ENCODE data around the gene E2F3.
A peak's percentile ranks its signal among the peaks of the same experiment; 100 is the strongest.

E2F3 gene

GRCh38 chr6:20416567-20417345, 15.1 kb downstream of the E2F3 start:
- no peak for TF ChIP-seq ZFX (IDR thresholded peaks at IDR 0.05)

GRCh38 chr6:20417819-20418218, 16.1 kb downstream of the E2F3 start:
- TF ChIP-seq CTCF (conservative IDR thresholded peaks at IDR 0.05) (no peak), ZFX (IDR thresholded peaks at IDR 0.05) (no peak)
- H3K27ac ChIP-seq, result no peak overlapping the region; the same call in 1 of the 2 replicates

More at GRCh38 chr6:20416567-20417345, 15.1 kb downstream of the E2F3 start:
- H3K27ac ChIP-seq, result peak overlapping the region; percentile 57; the same call in 1 of the 2 replicates

DNA sequence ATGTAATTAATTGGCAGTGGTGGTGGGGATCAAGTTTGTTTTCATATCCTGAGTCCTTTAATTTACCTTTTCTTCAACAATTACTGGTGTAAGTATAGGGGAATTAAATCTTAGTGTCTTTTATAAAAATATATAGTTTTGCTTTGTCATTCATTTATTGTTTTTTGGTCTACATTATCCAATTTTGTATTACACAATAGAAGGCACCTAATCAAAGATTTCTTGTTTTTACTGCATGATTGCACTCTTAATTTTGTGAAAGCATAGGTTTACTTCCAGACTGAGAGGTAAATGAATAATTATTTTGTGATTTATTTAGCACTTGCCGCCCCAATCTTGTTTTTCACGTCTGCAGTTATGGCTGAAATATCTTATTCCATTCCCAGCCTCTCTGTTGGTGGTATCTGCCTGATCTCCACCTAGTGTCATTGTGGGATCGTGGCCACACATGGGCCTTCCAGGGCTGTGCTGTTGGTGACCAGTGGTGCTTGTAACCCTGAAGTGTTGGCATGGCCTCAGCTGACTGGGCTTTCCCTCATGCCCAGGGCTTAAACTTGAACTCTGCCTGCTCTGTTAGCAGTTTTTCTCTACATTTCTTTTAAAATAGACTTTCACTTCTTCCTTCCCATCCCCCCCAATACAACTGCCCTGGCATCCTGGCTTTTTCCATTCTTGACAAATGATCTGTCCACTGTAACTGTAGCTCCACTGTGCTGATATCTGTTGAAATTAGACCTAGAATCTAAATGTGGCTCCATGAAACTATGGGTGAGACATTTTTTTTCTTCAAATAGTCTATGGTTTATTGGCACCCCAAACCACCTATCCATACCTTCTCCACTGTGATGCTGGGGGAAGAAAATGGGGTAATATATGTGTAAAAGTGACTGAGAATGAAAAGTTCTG, 24.8 kb downstream of the E2F3 start:
- H3K27ac ChIP-seq, result no peak overlapping the region

GRCh38 chr6:20427856-20428255, 26.2 kb downstream of the E2F3 start:
- TF ChIP-seq CTCF (conservative IDR thresholded peaks at IDR 0.05) (no peak), ZFX (IDR thresholded peaks at IDR 0.05) (no peak)
- H3K27ac ChIP-seq, result no peak overlapping the region

More for the DNA sequence above, 24.8 kb downstream of the E2F3 start:
- TF ChIP-seq CTCF (conservative IDR thresholded peaks at IDR 0.05) (no peak), ZFX (IDR thresholded peaks at IDR 0.05) (no peak)

- H3K27ac ChIP-seq, result no peak overlapping the region
- no peak for TF ChIP-seq ZFX (IDR thresholded peaks at IDR 0.05)
- TF ChIP-seq CTCF (conservative IDR thresholded peaks at IDR 0.05), result no peak
These were observed 31.0 kb downstream of the E2F3 start for GRCh38 chr6:20432692-20433091.

DNA sequence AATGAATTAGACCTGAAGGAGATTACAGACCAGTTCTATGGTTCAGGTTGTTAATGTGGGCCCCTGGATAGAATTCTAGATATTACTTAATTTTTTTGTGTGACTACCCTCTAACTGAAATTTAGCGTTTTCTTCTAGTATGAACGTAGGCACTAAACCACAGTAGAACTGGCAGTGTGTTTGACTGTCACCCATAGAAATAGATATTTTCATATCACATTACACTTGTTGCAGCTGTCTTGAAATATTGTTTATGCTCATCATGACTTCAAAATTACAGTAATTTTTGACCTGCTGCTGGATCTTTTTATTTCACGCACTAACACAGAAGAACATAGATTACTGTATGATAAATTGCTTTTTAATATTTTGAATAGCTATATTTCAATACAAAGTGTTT, 31.6 kb downstream of the E2F3 start:
- TF ChIP-seq ZFX (IDR thresholded peaks at IDR 0.05), result no peak
- H3K27ac ChIP-seq, result no peak overlapping the region

DNA sequence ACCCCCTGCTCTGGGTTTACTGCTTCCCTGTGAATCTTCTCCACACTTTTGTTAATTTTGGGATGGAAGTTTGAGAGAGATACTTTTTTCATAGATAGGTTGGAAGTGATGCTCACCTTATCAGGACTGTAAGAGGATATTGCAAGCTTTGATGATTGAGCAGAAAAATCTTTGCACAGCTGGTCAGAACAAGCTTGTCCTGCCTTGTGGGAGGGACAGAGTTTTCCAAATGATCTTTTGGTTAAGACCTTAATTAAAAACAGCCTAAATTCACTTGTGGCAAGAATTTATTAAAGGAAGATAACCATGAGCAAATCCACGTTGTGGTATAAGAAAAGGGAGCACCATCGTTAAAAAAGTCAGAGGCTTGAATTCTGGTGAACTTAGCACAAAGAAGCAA, 32.2 kb downstream of the E2F3 start:
- no peak overlapping the region for H3K27ac ChIP-seq
- TF ChIP-seq CTCF (conservative IDR thresholded peaks at IDR 0.05) (no peak), ZFX (IDR thresholded peaks at IDR 0.05) (no peak)

DNA sequence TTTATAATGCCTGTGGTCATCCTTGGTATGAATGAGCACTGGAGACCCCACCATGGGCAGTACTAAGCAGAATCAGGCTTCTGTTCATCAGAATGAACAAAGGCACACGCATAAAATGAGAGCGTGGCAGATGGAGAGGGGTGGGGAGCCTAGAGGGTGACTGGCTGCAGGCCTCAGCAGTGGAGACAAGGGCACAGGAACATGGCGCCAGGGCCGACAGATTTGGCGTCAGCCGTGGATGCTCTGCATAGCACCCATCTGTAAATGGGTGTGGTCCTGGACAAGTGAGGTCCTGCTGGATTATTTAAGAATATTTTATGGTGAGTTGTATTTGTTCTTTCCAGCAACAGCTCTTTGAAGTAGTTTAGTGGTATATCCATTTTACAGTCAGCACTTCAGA, 33.1 kb downstream of the E2F3 start:
- H3K27ac ChIP-seq, result no peak overlapping the region
- TF ChIP-seq CTCF (conservative IDR thresholded peaks at IDR 0.05), result no peak
- TF ChIP-seq ZFX (IDR thresholded peaks at IDR 0.05), result no peak
